Fibroblast of villous mesenchyme (primary cell): ENCODE measurements around the gene TEAD1. TPM values are rescaled to one million over a fixed set of nuclear protein-coding genes. Genes with fewer than 3 reads are reported as not detected.

ENCODE experiments used
- DNase-seq: peaks from one replicate; pipeline ENCODE4 v3.0.0-alpha.2; 2010; ENCODE audit warnings: low read depth
- H3K4me3 ChIP-seq: 2 replicates; pipeline ENCODE4 v1.5.1; 2011; ENCODE audit warnings: low read depth, mild to moderate bottlenecking, low read length
- total RNA-seq: library from RNA; depleted of rRNA; stranded (reverse); fragments of >200 nt; gene quantifications from 2 replicates; pipeline ENCODE4 v1.2.3, GENCODE V29; 2012
- TF ChIP-seq, protein P1 (sequence below): IDR thresholded peaks from 2 replicates; pipeline ENCODE4 v1.5.1; 2012; ENCODE audit warnings: low read depth, mild to moderate bottlenecking, low read length; ENCODE audit not compliant: insufficient read depth

Gene TEAD1
- total RNA-seq, 1 donor = 244 TPM

DNA sequence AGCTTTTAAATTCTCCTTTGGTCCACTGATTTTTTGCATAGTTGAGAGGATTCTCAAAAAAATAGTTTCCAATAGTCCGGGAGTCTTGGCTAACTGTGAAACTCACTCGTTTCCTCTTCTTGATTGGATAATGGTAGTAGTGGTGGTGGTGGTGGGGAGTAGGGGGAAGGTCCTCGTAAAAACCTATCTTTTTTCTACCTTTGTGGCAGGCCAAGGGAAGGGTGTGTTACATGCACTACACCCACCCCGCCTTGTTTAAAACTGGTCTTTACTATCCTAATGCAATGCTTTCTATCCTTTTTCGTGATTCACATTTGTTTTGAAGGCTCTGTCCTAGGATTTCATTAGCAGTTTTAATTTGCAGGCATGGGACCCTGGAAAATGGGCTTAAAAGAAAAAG is 4.8 kb downstream of the TEAD1 start:
- no peak for DNase-seq
- TF ChIP-seq, protein P1, sequence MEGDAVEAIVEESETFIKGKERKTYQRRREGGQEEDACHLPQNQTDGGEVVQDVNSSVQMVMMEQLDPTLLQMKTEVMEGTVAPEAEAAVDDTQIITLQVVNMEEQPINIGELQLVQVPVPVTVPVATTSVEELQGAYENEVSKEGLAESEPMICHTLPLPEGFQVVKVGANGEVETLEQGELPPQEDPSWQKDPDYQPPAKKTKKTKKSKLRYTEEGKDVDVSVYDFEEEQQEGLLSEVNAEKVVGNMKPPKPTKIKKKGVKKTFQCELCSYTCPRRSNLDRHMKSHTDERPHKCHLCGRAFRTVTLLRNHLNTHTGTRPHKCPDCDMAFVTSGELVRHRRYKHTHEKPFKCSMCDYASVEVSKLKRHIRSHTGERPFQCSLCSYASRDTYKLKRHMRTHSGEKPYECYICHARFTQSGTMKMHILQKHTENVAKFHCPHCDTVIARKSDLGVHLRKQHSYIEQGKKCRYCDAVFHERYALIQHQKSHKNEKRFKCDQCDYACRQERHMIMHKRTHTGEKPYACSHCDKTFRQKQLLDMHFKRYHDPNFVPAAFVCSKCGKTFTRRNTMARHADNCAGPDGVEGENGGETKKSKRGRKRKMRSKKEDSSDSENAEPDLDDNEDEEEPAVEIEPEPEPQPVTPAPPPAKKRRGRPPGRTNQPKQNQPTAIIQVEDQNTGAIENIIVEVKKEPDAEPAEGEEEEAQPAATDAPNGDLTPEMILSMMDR = no peak
- H3K4me3 ChIP-seq = peak overlapping the region; percentile 85

DNA sequence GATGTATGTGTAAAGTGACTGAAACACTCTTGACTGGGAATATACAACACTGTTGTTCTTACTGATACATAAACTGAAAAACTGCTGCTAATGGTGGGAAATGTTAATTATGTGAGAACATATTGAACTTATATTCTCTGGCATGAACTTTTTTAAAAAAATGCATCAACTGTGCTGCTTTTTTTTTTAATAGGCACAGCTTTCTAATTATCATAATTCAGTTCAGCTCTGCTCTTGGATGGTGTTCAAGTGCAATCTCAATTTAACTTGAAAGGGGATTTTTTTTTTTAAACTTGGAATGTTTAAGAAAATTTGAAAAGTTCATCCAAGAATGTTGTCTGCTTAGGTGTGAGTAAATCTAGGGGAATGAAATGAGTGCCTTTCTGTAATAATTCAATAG is 5.2 kb downstream of the TEAD1 start:
- TF ChIP-seq, protein P1 = no peak
- peak overlapping the region; percentile 85 for H3K4me3 ChIP-seq

DNA sequence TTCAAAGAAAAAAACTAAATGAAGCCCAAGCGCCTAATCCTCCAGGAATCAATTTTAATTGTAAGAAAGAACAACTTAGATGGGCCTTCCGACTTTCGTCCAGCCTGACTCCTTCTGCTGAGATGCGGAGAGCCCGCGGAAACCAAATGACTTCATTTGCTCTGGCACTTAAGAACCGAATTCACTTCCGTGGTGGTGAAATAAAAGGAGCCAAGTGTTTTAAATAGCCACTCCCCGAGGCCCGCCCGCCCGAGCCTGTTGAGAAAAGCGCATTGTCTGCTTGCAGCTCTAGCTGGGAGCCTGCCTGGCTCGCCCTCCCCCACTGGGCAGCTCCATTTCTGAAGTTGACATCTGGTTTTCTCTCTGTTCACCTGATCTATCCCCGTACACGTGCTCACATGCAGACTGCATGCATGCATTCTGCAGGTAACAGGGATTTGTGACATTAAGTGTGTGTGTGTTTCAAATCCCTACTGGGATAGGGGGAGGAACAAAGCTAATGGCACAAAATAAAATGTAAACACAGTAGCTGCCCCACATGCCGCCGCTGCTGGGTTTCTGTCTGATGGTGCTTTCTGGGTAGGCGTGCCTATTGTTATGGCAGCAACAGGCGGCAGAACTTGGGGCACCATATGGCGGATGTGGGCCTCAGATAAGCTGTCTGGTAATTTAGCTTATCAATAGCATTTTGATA is 6.2 kb downstream of the TEAD1 start:
- H3K4me3 ChIP-seq = peak overlapping the region; percentile 33
- peak; percentile 94 for DNase-seq
- TF ChIP-seq, protein P1 = no peak

More for the DNA sequence above, 5.2 kb downstream of the TEAD1 start:
- no peak for DNase-seq

DNA sequence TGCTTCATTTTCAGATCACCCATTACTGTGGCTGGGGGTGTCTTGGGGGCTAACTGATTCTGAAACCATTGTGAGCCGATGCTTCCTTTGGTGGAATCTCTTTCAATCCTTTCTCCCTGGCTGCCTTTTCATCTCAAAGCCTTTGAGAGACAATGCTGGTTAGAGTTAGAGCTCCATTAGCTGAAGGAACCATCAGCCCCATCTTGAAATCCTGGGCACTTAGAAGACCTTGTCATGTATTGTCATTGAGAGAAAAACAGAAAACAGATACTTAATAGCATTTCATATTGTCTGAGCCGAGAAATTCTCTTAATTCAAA is 6.7 kb downstream of the TEAD1 start:
- no peak overlapping the region for H3K4me3 ChIP-seq
- TF ChIP-seq, protein P1 = no peak
- no peak for DNase-seq

DNA sequence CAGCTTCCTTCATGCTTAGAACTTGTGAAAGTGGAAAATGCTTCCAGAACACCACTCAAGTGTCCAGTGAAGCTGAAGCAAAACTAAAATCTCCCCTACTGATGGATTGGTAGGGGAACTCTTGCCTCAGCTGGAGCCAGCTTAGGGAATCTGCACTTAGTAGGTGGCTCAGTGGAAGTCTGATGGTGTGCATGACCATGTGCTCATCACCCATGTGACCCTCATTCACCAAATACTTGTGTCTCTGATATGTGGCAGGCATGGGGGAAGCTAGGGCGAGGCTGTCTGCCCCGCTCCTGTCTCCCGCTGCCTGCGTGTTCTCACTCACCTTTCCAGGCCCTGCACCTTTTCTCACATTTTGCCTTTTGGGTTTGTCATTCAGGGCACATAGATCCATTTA is 7.2 kb downstream of the TEAD1 start:
- TF ChIP-seq, protein P1 = no peak
- no peak for DNase-seq
- H3K4me3 ChIP-seq = no peak overlapping the region

DNA sequence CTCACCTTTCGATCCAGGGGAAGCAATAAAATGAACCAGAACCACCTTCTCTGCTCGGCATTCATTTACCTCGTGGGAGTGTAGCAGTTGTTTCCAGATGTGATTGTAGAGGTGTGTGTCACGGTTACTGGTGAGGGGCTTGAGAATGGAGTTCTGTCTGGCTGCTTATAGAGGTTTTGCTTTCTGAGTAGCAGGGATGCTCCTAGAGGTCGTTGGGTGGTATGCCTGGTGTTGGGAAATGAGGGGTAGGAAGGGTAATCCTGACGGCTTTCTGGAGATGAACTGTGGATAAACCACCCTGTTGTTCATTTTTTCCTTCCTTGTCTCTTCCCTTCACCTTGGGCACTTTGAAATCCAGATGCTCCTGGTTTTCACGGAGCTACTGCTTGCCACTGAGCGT is 8.1 kb downstream of the TEAD1 start:
- H3K4me3 ChIP-seq = no peak overlapping the region
- TF ChIP-seq, protein P1 = peak; percentile 11
- no peak for DNase-seq
